ENCODE measurements around the gene ITPRIP.
A peak's percentile ranks its signal among the peaks of the same experiment; 100 is the strongest.

- no peak for TF ChIP-seq CTCF (IDR thresholded peaks at IDR 0.05)
- no peak for TF ChIP-seq POLR2A (IDR thresholded peaks at IDR 0.05)
- TF ChIP-seq POLR2AphosphoS5 (IDR thresholded peaks at IDR 0.05) = peak; percentile 14
- TF ChIP-seq EP300 (IDR thresholded peaks at IDR 0.05) = no peak
Measured at GRCh38 chr10:104336821-104337467, 1.3 kb downstream of the ITPRIP start.

Measured in gastroesophageal sphincter (tissue), 3 donors.